Measurements from ENCODE around the gene LYZL6.

Gene LYZL6

DNA sequence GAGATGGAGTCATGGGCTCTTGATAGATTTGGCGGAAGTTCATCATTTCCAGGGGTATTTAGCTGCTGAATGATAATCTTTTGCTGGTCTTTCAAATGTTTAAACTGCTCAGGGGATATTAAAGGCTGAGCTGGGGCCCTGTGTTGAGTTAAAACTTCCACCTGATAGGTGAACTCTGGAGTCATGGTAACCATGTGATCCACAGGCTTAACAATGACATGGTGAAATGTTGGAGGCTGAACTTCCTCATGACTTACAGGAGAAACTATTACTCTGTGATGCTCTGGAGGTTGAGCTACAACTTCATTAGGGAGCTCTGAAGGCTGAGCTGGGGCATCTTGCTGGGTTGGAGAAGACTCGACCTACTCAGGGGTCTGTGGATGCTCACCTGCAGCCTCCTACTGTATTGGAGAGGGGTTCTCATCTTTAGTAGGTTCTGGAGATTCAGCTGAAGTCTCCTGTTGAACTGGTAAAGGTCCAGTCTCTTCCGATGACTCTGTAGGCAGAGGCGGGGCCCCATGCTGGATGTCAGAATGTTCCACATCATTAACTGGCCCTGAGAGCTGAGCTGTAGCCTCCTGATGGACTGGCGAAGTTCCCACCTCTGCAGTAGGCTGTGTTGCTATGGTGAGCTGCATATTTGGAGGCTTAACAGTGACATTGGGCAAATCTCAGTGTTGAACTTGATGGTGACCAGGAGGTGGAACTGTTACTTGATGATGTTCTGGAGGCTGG is 37.2 kb downstream of the LYZL6 start:
- no peaks in the 10 kb centered on the region for H3K9me3 ChIP-seq (ENCODE audit: insufficient read depth, low read length, severe bottlenecking)
- H3K27ac ChIP-seq (ENCODE audit: low read length): no peak overlapping the region
- ATAC-seq (ENCODE audit: insufficient read depth, low read depth): no peak
- H3K27me3 ChIP-seq (ENCODE audit: insufficient read depth, low read length, poor library complexity): no peaks in the 10 kb centered on the region
- H2AFZ ChIP-seq (ENCODE audit: low read depth, low read length): no peak overlapping the region
- no peak for TF ChIP-seq EZH2 (IDR thresholded peaks at IDR 0.05; ENCODE audit: borderline replicate concordance, low read depth, low read length, severe bottlenecking)
- TF ChIP-seq, protein P1, sequence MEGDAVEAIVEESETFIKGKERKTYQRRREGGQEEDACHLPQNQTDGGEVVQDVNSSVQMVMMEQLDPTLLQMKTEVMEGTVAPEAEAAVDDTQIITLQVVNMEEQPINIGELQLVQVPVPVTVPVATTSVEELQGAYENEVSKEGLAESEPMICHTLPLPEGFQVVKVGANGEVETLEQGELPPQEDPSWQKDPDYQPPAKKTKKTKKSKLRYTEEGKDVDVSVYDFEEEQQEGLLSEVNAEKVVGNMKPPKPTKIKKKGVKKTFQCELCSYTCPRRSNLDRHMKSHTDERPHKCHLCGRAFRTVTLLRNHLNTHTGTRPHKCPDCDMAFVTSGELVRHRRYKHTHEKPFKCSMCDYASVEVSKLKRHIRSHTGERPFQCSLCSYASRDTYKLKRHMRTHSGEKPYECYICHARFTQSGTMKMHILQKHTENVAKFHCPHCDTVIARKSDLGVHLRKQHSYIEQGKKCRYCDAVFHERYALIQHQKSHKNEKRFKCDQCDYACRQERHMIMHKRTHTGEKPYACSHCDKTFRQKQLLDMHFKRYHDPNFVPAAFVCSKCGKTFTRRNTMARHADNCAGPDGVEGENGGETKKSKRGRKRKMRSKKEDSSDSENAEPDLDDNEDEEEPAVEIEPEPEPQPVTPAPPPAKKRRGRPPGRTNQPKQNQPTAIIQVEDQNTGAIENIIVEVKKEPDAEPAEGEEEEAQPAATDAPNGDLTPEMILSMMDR (IDR thresholded peaks at IDR 0.05; ENCODE audit: borderline replicate concordance, extremely low read depth, low read length, poor library complexity, severe bottlenecking): no peak
- no peaks in the 10 kb centered on the region for H3K36me3 ChIP-seq (ENCODE audit: insufficient read depth, low read length)
- no peak overlapping the region for H3K9ac ChIP-seq (ENCODE audit: low read depth, low read length)
- no peaks in the 10 kb centered on the region for H3K79me2 ChIP-seq (ENCODE audit: insufficient read depth, low read length)
- H3K4me2 ChIP-seq (ENCODE audit: insufficient read depth, low read length): no peak overlapping the region
- H3K4me3 ChIP-seq (ENCODE audit: low read depth in 1 of 2, low read length in 2 of 2): no peak overlapping the region
- no peaks in the 10 kb centered on the region for H3K4me1 ChIP-seq (ENCODE audit: insufficient read depth, low read length)
- DNase-seq: no peak
- no peaks in the 10 kb centered on the region for H4K20me1 ChIP-seq (ENCODE audit: insufficient read depth, low read length)

DNA sequence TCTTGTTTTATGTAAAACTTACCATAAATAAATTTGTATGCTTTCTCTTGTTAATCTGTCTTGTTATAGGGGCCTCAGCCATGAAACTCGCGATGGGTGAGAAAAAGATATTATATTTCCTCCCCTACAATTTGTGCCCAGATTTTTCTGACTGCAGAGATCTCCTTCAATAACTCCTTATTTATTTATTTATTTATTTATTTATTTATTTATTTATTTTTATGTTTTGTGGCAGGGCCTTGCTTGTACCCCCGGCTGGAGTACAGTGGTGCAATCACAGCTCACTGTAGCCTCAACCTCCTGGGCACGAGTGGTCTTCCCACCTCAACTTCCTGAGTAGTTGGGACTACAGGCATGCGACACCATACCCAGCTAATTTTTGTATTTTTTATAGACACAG is 40.1 kb downstream of the LYZL6 start:
- no peak overlapping the region for H3K4me2 ChIP-seq (ENCODE audit: insufficient read depth, low read length)

DNA sequence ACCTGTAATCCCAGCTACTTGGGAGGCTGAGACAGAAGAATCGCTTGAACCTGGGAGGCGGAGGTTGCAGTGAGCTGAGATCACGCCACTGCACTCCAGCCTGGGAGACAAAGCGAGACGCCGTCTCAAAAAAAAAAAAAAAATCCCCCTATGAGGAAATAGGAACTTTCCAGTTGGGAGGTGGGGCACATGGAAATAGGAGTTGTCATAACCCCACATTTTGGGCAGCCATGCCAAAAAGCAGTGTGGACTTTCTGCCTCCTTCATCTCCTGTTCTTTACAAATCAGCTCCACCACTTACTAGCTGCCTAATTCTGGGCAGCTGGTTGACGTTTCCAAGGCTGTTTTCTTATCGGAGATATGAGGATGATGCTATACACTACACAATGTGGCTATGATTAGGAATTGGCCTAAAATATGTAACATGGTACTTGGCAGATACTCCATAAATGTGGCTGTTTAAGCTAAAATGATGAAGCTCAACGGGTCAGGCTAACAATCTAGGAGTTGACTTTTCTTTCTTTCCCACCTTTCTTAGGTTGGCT is 41.8 kb downstream of the LYZL6 start:
- no peak for ATAC-seq (ENCODE audit: insufficient read depth, low read depth)
- Histone ChIP-seq H3K27me3 (ENCODE audit: insufficient read depth, low read length, poor library complexity) (no peaks in the 10 kb centered on the region), H2AFZ (ENCODE audit: low read depth, low read length) (no peak overlapping the region), H3K27ac (ENCODE audit: low read length) (no peak overlapping the region), H3K4me2 (ENCODE audit: insufficient read depth, low read length) (no peak overlapping the region), H3K36me3 (ENCODE audit: insufficient read depth, low read length) (no peaks in the 10 kb centered on the region), H3K4me1 (ENCODE audit: insufficient read depth, low read length) (peaks cover 18% of the 10 kb centered on the region), H3K4me3 (ENCODE audit: low read depth in 1 of 2, low read length in 2 of 2) (no peak overlapping the region), H4K20me1 (ENCODE audit: insufficient read depth, low read length) (no peaks in the 10 kb centered on the region), H3K9ac (ENCODE audit: low read depth, low read length) (no peak overlapping the region), H3K79me2 (ENCODE audit: insufficient read depth, low read length) (no peaks in the 10 kb centered on the region), H3K9me3 (ENCODE audit: insufficient read depth, low read length, severe bottlenecking) (no peaks in the 10 kb centered on the region)
- TF ChIP-seq EZH2 (IDR thresholded peaks at IDR 0.05; ENCODE audit: borderline replicate concordance, low read depth, low read length, severe bottlenecking): no peak
- TF ChIP-seq, protein P1 (IDR thresholded peaks at IDR 0.05; ENCODE audit: borderline replicate concordance, extremely low read depth, low read length, poor library complexity, severe bottlenecking): no peak
- DNase-seq: no peak

More for the DNA sequence above, 40.1 kb downstream of the LYZL6 start:
- Histone ChIP-seq H4K20me1 (ENCODE audit: insufficient read depth, low read length) (no peaks in the 10 kb centered on the region), H3K4me1 (ENCODE audit: insufficient read depth, low read length) (peaks cover 10% of the 10 kb centered on the region), H3K36me3 (ENCODE audit: insufficient read depth, low read length) (no peaks in the 10 kb centered on the region), H3K9me3 (ENCODE audit: insufficient read depth, low read length, severe bottlenecking) (no peaks in the 10 kb centered on the region), H3K79me2 (ENCODE audit: insufficient read depth, low read length) (no peaks in the 10 kb centered on the region), H3K27ac (ENCODE audit: low read length) (no peak overlapping the region), H2AFZ (ENCODE audit: low read depth, low read length) (no peak overlapping the region), H3K4me3 (ENCODE audit: low read depth in 1 of 2, low read length in 2 of 2) (no peak overlapping the region), H3K9ac (ENCODE audit: low read depth, low read length) (no peak overlapping the region), H3K27me3 (ENCODE audit: insufficient read depth, low read length, poor library complexity) (no peaks in the 10 kb centered on the region)
- no peak for TF ChIP-seq EZH2 (IDR thresholded peaks at IDR 0.05; ENCODE audit: borderline replicate concordance, low read depth, low read length, severe bottlenecking)
- TF ChIP-seq, protein P1 (IDR thresholded peaks at IDR 0.05; ENCODE audit: borderline replicate concordance, extremely low read depth, low read length, poor library complexity, severe bottlenecking): no peak
- ATAC-seq (ENCODE audit: insufficient read depth, low read depth): no peak
- DNase-seq: no peak
